Right kidney (tissue), 9 donors: ENCODE data around the gene PXDC1.

Experiments
- DNase-seq: peaks from one replicate; pipeline ENCODE4 v3.0.0-alpha.2; 2016
- long read RNA-seq, 8 donors: transcript quantifications; one replicate each; lab custom pipeline, GENCODE V29; 2026

The PXDC1 gene, protein sequence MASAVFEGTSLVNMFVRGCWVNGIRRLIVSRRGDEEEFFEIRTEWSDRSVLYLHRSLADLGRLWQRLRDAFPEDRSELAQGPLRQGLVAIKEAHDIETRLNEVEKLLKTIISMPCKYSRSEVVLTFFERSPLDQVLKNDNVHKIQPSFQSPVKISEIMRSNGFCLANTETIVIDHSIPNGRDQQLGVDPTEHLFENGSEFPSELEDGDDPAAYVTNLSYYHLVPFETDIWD
- long read RNA-seq, donor 1, transcript PXDC1-202 (5 exons, 2,190 nt), result major isoform, 6 of 11 reads
- long read RNA-seq, donor 1, partial matches to known transcripts, result 5 of 11 reads
- long read RNA-seq, donor 1, other reads (novel, unspliced or antisense), result 0 of 11 reads
- long read RNA-seq, donor 2, transcript PXDC1-202 (5 exons, 2,190 nt), result major isoform, 5 of 5 reads
- long read RNA-seq, donor 2, partial matches to known transcripts, result 0 of 5 reads
- long read RNA-seq, donor 2, other reads (novel, unspliced or antisense), result 0 of 5 reads
- long read RNA-seq, donor 3, partial matches to known transcripts, result 16 of 20 reads
- long read RNA-seq, donor 3, other reads (novel, unspliced or antisense), result 0 of 20 reads
- long read RNA-seq, donor 4, transcript PXDC1-202 (5 exons, 2,190 nt), result major isoform, 6 of 11 reads
- long read RNA-seq, donor 4, partial matches to known transcripts, result 5 of 11 reads
- long read RNA-seq, donor 4, other reads (novel, unspliced or antisense), result 0 of 11 reads
- long read RNA-seq, donor 5, partial matches to known transcripts, result 0 of 3 reads
- long read RNA-seq, donor 5, other reads (novel, unspliced or antisense), result 0 of 3 reads
- long read RNA-seq, donor 6, transcript PXDC1-202 (5 exons, 2,190 nt), result major isoform, 8 of 8 reads
- long read RNA-seq, donor 6, partial matches to known transcripts, result 0 of 8 reads
- long read RNA-seq, donor 6, other reads (novel, unspliced or antisense), result 0 of 8 reads
- long read RNA-seq, donor 7, transcript PXDC1-202 (5 exons, 2,190 nt), result major isoform, 14 of 21 reads
- long read RNA-seq, donor 7, partial matches to known transcripts, result 7 of 21 reads
- long read RNA-seq, donor 7, other reads (novel, unspliced or antisense), result 0 of 21 reads
- long read RNA-seq, donor 8, transcript PXDC1-202 (5 exons, 2,190 nt), result major isoform, 7 of 7 reads
- long read RNA-seq, donor 8, partial matches to known transcripts, result 0 of 7 reads
- long read RNA-seq, donor 8, other reads (novel, unspliced or antisense), result 0 of 7 reads

GRCh38 chr6:3751077-3751729 is at the start of gene PXDC1:
Gene PXDC1, minus strand, starts transcription at chr6:3751713. Its CDS starts 182 bp downstream, at chr6:3751531.
- peak; percentile 73 for DNase-seq

GRCh38 chr6:3800850-3801591 is 49.5 kb upstream of the PXDC1 start:
- no peak for DNase-seq

DNA sequence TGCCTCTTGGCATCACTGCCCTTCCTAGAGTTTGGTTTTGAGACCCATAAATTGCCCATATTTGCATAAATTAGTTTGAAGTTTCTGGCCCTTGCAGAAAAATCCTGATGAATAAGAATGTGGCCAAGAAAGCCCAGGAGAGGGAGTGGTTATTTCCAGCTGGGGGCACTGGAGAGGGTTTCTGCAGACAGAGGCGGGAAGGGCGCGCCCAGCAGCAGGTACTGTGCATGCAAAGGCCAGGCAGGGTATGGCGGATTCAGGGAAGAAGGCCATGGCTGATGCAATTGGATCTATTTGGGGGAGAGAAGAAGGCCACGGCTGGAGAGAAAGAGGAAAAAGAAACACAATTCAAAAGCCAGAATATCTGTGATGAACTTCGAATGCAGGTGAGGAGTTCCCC is 48.2 kb upstream of the PXDC1 start:
- DNase-seq, result no peak

GRCh38 chr6:3798055-3798919 is 46.8 kb upstream of the PXDC1 start:
- no peak for DNase-seq

- DNase-seq, result no peak
Observed at GRCh38 chr6:3797231-3798054, 45.9 kb upstream of the PXDC1 start.

- no peak for DNase-seq
Observed at GRCh38 chr6:3796719-3797041, 45.2 kb upstream of the PXDC1 start.

DNA sequence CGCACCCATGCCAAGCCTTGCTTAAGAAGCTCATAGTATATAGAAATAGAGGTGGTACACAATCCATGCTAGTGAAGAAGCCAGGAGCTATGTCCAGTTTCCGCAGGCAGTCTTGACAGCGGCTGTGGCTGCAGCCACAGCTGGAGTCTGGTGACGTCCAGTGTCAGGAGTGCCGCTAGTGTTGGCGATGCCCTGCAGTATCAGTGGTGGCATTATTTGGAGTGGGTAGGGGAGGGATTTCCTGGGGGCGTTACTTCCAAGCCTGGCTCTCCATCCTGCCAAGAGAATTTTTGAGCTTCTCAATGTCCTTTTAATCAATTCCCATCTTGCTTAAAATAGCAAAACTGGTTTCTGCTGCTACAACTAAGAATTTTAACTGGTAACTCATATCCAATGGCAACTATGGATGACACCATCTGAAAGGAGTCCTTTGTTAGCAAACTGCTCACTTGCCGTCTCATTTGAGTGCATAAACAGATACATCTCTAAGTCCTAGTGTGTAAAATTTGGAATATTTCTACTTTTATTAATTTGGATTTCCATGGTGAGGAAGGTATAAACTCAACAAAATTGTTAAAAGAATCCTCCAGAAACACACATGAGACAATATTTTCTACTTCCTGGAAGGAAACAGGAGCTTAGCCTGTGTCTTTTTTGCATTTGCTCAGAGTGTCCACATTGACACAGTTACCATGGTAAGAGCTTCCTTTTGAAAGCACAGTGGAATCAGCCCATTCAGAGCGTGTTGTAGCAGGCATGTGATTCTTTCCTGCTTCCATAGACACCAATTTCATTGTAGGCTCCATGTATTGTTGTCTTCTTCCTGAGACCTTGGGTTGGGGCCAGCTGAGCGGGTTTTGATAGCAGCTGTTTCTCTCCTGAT is 44.6 kb upstream of the PXDC1 start:
- DNase-seq, result no peak

- DNase-seq, result no peak
Observed at GRCh38 chr6:3794092-3794491, 42.6 kb upstream of the PXDC1 start.

DNA sequence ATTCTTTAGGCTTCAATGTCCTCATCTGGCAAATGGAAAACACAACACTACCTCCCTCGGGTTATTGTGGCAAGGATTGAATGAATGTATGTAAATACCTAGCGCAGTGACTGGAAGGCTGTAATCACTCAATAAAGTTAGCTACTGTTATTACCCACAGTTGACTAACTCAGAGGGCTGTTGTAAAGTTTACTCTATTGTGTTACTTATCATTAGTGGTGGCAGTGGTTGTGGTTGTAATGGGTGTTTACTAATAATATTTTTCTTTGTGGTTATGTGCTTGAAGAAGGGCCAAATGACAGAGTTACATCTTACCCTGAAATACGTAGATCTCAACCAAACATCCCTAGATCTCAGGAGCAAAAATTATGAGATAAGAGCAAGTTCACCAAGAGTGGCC is 42.0 kb upstream of the PXDC1 start:
- no peak for DNase-seq

- DNase-seq, result no peak
Observed at GRCh38 chr6:3791526-3792203, 40.2 kb upstream of the PXDC1 start.

GRCh38 chr6:3789896-3790558 is 38.5 kb upstream of the PXDC1 start:
- no peak for DNase-seq

DNA sequence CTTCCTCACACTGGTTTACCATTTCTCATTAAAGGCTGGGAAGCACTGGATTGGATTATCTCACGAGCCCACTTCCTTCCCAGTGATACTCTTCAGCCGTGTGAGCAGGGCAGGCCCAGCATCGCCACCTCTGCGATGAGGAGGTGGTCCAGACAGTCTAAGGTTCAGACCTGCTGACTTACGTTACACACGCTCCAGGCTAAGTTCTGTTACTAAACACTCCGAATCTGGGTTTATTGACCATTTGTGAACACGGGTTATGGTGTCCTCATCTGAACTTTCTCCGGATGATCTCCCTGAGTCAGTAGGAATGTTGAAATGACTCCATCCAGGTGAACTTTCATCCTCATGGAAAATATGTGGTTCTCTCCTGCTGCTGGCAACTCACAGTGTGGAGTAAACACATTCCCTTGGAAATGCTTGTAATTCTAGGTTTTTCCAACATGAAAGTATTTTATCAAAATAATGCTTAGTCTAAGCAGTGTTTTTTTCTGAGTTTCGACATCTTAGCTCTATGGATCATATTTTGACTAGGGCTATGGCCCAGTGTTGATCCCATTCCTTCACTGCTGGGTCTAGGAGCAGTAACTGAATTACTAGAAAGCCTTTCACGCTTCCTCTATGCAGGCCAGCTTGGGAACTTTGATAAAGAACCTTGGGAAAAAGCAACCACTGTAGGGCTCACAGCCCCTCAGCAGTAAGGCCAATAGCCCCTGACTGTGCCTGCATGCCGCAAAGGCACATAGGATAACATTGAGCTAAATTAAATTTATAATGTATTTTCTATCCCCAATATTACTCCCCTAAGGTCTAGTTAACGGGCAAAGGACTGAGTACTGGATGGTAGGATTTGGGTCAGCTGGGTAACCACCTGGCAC is 37.7 kb upstream of the PXDC1 start:
- DNase-seq, result no peak

- no peak for DNase-seq
Observed at GRCh38 chr6:3788408-3789017, 37.0 kb upstream of the PXDC1 start.

GRCh38 chr6:3786141-3786540 is 34.6 kb upstream of the PXDC1 start:
- DNase-seq, result no peak

DNA sequence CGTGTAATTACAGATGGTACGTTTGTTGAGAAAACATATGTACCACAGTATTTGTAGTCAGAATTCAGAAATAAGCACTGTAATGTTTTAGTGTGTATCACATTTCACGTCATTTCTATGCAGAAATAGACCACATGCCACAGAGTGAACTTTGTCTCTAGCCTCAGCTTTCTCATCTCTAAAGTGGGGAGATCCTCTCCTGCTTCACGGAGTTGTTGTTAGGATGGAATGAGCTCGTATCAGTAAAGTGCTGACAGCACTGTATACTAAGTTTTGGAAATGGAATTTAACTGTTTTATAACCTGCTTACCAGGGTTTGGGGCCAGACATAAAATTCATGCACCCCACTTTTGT is 34.2 kb upstream of the PXDC1 start:
- DNase-seq, result no peak
